Measurements from ENCODE around the gene CPLX1. TPM values are rescaled to one million over a fixed set of nuclear protein-coding genes. Genes with fewer than 3 reads are reported as not detected.

CPLX1 gene
- total and polyA plus RNA-seq, 4 donors, result 0.13 to 13.7 (median 2.8) TPM

GRCh38 chr4:858831-859451 is 33.0 kb upstream of the CPLX1 start:
- 95 to 96% methylated on average over 31 of the region's 31 CpGs for WGBS, 2 donors
- DNase-seq (peak; percentile 36 to 72), ATAC-seq (ENCODE audit: low FRiP score) (peak; percentile 40)
- H3K4me3 ChIP-seq (ENCODE audit: low read length in 2 of 2), result no peak overlapping the region
- no peaks in the 10 kb centered on the region for H3K4me1 ChIP-seq (ENCODE audit: control insufficient read depth in 1 of 2, insufficient read depth in 2 of 2, low read length in 2 of 2)
- peaks cover 3 to 11% of the 10 kb centered on the region in 2 donors for H3K36me3 ChIP-seq (ENCODE audit: control insufficient read depth in 1 of 2, insufficient read depth in 2 of 2, low read length in 1 of 2)
- intact Hi-C loops (cut with DNase I), result no loop called here
- H3K9me3 ChIP-seq (ENCODE audit: control insufficient read depth, low read length), result peaks cover 1% of the 10 kb centered on the region
- no peaks in the 10 kb centered on the region for H3K27me3 ChIP-seq (ENCODE audit: control insufficient read depth in 1 of 2, insufficient read depth in 2 of 2, low read length in 1 of 2)
- H3K27ac ChIP-seq (ENCODE audit: low read depth in 1 of 2, low read length in 2 of 2), result no peak overlapping the region

GRCh38 chr4:858041-858481 is 32.1 kb upstream of the CPLX1 start:
- no peak overlapping the region for H3K27ac ChIP-seq (ENCODE audit: low read depth in 1 of 2, low read length in 2 of 2)
- H3K9me3 ChIP-seq (ENCODE audit: control insufficient read depth, low read length), result no peaks in the 10 kb centered on the region
- peaks cover 3 to 8% of the 10 kb centered on the region in 2 donors for H3K36me3 ChIP-seq (ENCODE audit: control insufficient read depth in 1 of 2, insufficient read depth in 2 of 2, low read length in 1 of 2)
- WGBS, 2 donors, result 94 to 95% methylated on average over 17 of the region's 17 CpGs
- no peaks in the 10 kb centered on the region for H3K4me1 ChIP-seq (ENCODE audit: control insufficient read depth in 1 of 2, insufficient read depth in 2 of 2, low read length in 2 of 2)
- ATAC-seq (ENCODE audit: low FRiP score) (no peak), DNase-seq (peak; percentile 32 to 59)
- no peaks in the 10 kb centered on the region for H3K27me3 ChIP-seq (ENCODE audit: control insufficient read depth in 1 of 2, insufficient read depth in 2 of 2, low read length in 1 of 2)
- H3K4me3 ChIP-seq (ENCODE audit: low read length in 2 of 2), result no peak overlapping the region
- intact Hi-C loops (cut with DNase I), result no loop called here

DNA sequence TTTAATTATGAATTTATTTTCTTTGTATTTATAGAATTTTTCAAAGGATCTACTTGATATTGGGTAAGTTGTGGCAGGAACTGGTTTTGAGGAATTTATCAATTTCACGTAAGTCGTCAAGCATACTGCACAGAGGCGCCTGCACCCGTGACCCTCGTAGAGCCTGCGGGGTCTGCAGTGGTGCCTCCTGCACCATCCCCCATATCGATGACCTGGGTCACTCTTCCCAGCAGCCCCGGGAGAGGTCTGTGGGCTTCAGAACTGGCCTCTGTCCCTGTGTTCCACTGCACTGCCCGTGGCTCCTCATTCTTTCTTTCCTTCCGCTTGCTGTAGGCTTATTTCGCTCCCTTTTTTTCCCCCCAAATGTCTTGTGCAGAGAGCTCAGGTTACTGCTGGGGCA is 31.5 kb upstream of the CPLX1 start:
- Histone ChIP-seq H3K27ac (ENCODE audit: low read depth in 1 of 2, low read length in 2 of 2) (no peak overlapping the region), H3K4me1 (ENCODE audit: control insufficient read depth in 1 of 2, insufficient read depth in 2 of 2, low read length in 2 of 2) (no peaks in the 10 kb centered on the region), H3K9me3 (ENCODE audit: control insufficient read depth, low read length) (no peaks in the 10 kb centered on the region), H3K4me3 (ENCODE audit: low read length in 2 of 2) (no peak overlapping the region), H3K27me3 (ENCODE audit: control insufficient read depth in 1 of 2, insufficient read depth in 2 of 2, low read length in 1 of 2) (no peaks in the 10 kb centered on the region), H3K36me3 (ENCODE audit: control insufficient read depth in 1 of 2, insufficient read depth in 2 of 2, low read length in 1 of 2) (peaks cover 3 to 7% of the 10 kb centered on the region in 2 donors)
- DNase-seq (peak in 1 of 2 donors; percentile 44), ATAC-seq (ENCODE audit: low FRiP score) (no peak)
- intact Hi-C loops (cut with DNase I), result no loop called here
- WGBS, 2 donors, result 95% methylated on average over 11 of the region's 11 CpGs

DNA sequence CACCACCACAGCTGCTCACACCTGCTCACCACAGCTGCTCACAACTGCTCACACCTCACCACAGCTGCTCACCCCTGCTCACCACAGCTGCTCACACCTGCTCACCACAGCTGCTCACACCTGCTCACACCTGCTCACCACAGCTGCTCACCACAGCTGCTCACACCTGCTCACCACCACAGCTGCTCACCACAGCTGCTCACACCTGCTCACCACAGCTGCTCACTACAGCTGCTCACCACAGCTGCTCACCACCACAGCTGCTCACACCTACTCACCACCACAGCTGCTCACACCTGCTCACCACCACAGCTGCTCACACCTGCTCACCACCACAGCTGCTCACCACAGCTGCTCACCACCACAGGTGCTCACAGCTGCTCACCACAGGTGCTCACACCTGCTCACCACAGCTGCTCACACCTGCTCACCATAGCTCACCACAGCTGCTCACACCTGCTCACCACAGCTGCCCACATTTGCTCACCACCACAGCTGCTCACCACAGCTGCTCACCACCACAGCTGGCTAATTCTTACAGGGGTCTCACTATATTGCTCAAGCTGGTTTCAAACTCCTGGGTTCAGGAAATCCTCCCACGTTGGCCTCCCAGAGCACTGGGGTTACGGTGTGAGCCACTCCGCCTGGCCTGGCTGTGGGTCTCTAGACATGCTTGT is 30.4 kb upstream of the CPLX1 start:
- 97 to 98% methylated on average over 3 of the region's 3 CpGs for WGBS, 2 donors
- peaks cover 3 to 7% of the 10 kb centered on the region in 2 donors for H3K36me3 ChIP-seq (ENCODE audit: control insufficient read depth in 1 of 2, insufficient read depth in 2 of 2, low read length in 1 of 2)
- no peak overlapping the region for H3K4me3 ChIP-seq (ENCODE audit: low read length in 2 of 2)
- ATAC-seq (ENCODE audit: low FRiP score), result no peak
- intact Hi-C loops (cut with DNase I), result no loop called here
- no peak overlapping the region for H3K27ac ChIP-seq (ENCODE audit: low read depth in 1 of 2, low read length in 2 of 2)
- DNase-seq, result peak in 1 of 2 donors; percentile 55
- no peaks in the 10 kb centered on the region for H3K27me3 ChIP-seq (ENCODE audit: control insufficient read depth in 1 of 2, insufficient read depth in 2 of 2, low read length in 1 of 2)
- no peaks in the 10 kb centered on the region for H3K4me1 ChIP-seq (ENCODE audit: control insufficient read depth in 1 of 2, insufficient read depth in 2 of 2, low read length in 2 of 2)
- H3K9me3 ChIP-seq (ENCODE audit: control insufficient read depth, low read length), result no peaks in the 10 kb centered on the region

DNA sequence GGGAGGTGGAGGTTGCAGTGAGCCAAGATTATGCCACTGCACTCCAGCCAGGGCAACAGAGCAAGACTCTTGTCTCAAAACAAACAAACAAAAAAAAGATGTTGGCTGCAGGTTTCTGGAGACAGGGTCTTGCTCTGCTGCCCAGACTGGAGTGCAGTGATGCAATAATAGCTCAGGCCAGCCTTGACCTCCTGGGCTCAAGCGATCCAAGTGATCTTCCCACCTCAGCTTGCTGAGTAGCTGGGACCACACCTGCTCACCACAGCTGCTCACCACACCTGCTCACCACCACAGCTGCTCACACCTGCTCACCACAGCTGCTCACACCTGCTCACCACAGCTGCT is 29.9 kb upstream of the CPLX1 start:
- DNase-seq, result peak; percentile 28 to 34
- H3K4me1 ChIP-seq (ENCODE audit: control insufficient read depth in 1 of 2, insufficient read depth in 2 of 2, low read length in 2 of 2), result no peaks in the 10 kb centered on the region
- H3K4me3 ChIP-seq (ENCODE audit: low read length in 2 of 2), result no peak overlapping the region
- H3K36me3 ChIP-seq (ENCODE audit: control insufficient read depth in 1 of 2, insufficient read depth in 2 of 2, low read length in 1 of 2), result peaks cover 3 to 7% of the 10 kb centered on the region in 2 donors
- WGBS, 2 donors, result 33 to 40% methylated on average over 1 of the region's 1 CpG
- no peaks in the 10 kb centered on the region for H3K9me3 ChIP-seq (ENCODE audit: control insufficient read depth, low read length)
- no peak overlapping the region for H3K27ac ChIP-seq (ENCODE audit: low read depth in 1 of 2, low read length in 2 of 2)
- ATAC-seq (ENCODE audit: low FRiP score), result no peak
- intact Hi-C loops (cut with DNase I), result no loop called here
- H3K27me3 ChIP-seq (ENCODE audit: control insufficient read depth in 1 of 2, insufficient read depth in 2 of 2, low read length in 1 of 2), result no peaks in the 10 kb centered on the region

DNA sequence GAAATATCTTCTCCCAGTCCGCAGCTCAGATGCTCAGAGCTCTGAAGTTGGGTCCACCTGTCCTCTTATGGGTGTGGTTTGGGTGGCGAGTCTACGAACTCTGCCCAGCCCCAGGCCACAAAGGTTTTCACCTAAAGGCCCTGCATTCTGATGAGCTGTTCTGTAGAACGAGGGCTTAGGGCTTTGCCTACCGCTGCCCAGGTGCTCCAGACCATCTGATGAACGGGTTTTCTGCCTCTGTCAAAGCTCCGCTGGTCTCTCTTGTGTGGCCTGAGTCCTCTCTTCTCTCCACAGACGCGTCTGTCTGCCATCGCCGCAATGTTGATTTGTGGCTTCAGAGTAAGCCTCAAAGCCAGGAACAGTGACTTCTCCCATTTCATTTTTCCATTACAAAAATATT is 28.4 kb upstream of the CPLX1 start:
- Histone ChIP-seq H3K4me3 (ENCODE audit: low read length in 2 of 2) (no peak overlapping the region), H3K9me3 (ENCODE audit: control insufficient read depth, low read length) (no peaks in the 10 kb centered on the region), H3K4me1 (ENCODE audit: control insufficient read depth in 1 of 2, insufficient read depth in 2 of 2, low read length in 2 of 2) (no peaks in the 10 kb centered on the region), H3K36me3 (ENCODE audit: control insufficient read depth in 1 of 2, insufficient read depth in 2 of 2, low read length in 1 of 2) (peaks cover 8% of the 10 kb centered on the region in 2 donors), H3K27me3 (ENCODE audit: control insufficient read depth in 1 of 2, insufficient read depth in 2 of 2, low read length in 1 of 2) (no peaks in the 10 kb centered on the region), H3K27ac (ENCODE audit: low read depth in 1 of 2, low read length in 2 of 2) (no peak overlapping the region)
- no peak for ATAC-seq (ENCODE audit: low FRiP score)
- intact Hi-C loops (cut with DNase I), result no loop called here
- WGBS, 2 donors, result 92% methylated on average over 11 of the region's 11 CpGs
- peak; percentile 38 to 55 for DNase-seq

GRCh38 chr4:853416-853781 is 27.5 kb upstream of the CPLX1 start:
- ATAC-seq (ENCODE audit: low FRiP score) (no peak), DNase-seq (peak; percentile 42 to 60)
- intact Hi-C loops (cut with DNase I), result no loop called here
- no peaks in the 10 kb centered on the region for H3K4me1 ChIP-seq (ENCODE audit: control insufficient read depth in 1 of 2, insufficient read depth in 2 of 2, low read length in 2 of 2)
- H3K27me3 ChIP-seq (ENCODE audit: control insufficient read depth in 1 of 2, insufficient read depth in 2 of 2, low read length in 1 of 2), result no peaks in the 10 kb centered on the region
- H3K4me3 ChIP-seq (ENCODE audit: low read length in 2 of 2), result no peak overlapping the region
- H3K27ac ChIP-seq (ENCODE audit: low read depth in 1 of 2, low read length in 2 of 2), result no peak overlapping the region
- 94 to 96% methylated on average over 33 of the region's 33 CpGs for WGBS, 2 donors
- peaks cover 5 to 8% of the 10 kb centered on the region in 2 donors for H3K36me3 ChIP-seq (ENCODE audit: control insufficient read depth in 1 of 2, insufficient read depth in 2 of 2, low read length in 1 of 2)
- H3K9me3 ChIP-seq (ENCODE audit: control insufficient read depth, low read length), result no peaks in the 10 kb centered on the region

- Histone ChIP-seq H3K36me3 (ENCODE audit: control insufficient read depth in 1 of 2, insufficient read depth in 2 of 2, low read length in 1 of 2) (peaks cover 2 to 4% of the 10 kb centered on the region in 2 donors), H3K27me3 (ENCODE audit: control insufficient read depth in 1 of 2, insufficient read depth in 2 of 2, low read length in 1 of 2) (no peaks in the 10 kb centered on the region), H3K4me1 (ENCODE audit: control insufficient read depth in 1 of 2, insufficient read depth in 2 of 2, low read length in 2 of 2) (no peaks in the 10 kb centered on the region), H3K27ac (ENCODE audit: low read depth in 1 of 2, low read length in 2 of 2) (no peak overlapping the region), H3K4me3 (ENCODE audit: low read length in 2 of 2) (no peak overlapping the region), H3K9me3 (ENCODE audit: control insufficient read depth, low read length) (no peaks in the 10 kb centered on the region)
- WGBS, 2 donors, result 95 to 96% methylated on average over 33 of the region's 33 CpGs
- ATAC-seq (ENCODE audit: low FRiP score), result peak; percentile 8
- DNase-seq, result peak in 1 of 2 donors; percentile 44
- intact Hi-C loops (cut with DNase I), result no loop called here
Measured at GRCh38 chr4:851701-852430, 25.9 kb upstream of the CPLX1 start.

All from aorta (tissue), 5 donors.